ENCODE results near the gene SNED1. TPM values are rescaled to one million over a fixed set of nuclear protein-coding genes. Genes with fewer than 3 reads are reported as not detected.

SNED1 gene
- total RNA-seq, 1 experiment from 2014 or later, result 0.76 TPM

- H3K4me1 Mint-ChIP-seq (ENCODE audit: low read depth, unreplicated experiment), result no peaks in the 10 kb centered on the region
- no peak for DNase-seq
- H3K36me3 Mint-ChIP-seq (ENCODE audit: insufficient read depth, unreplicated experiment), result peaks cover 5% of the 10 kb centered on the region
- CTCF ChIA-PET, result no interaction called here
- no peak overlapping the region for H3K27ac Mint-ChIP-seq (ENCODE audit: unreplicated experiment)
- no peak overlapping the region for H3K4me3 Mint-ChIP-seq (ENCODE audit: low read depth, unreplicated experiment)
- intact Hi-C loops (cut with micrococcal nuclease; ENCODE audit: unreplicated experiment), result no loop called here
- BruUV-seq (replicated peaks), result no TSS peak
- TF ChIP-seq CTCF (IDR thresholded peaks at IDR 0.05; ENCODE audit: unreplicated experiment), result no peak
- no peaks in the 10 kb centered on the region for H3K9me3 Mint-ChIP-seq (ENCODE audit: low read depth, unreplicated experiment)
- H3K27me3 Mint-ChIP-seq (ENCODE audit: unreplicated experiment), result no peaks in the 10 kb centered on the region
Observed at GRCh38 chr2:241129086-241129871, 130.9 kb downstream of the SNED1 start.

- H3K27me3 Mint-ChIP-seq (ENCODE audit: unreplicated experiment), result no peaks in the 10 kb centered on the region
- intact Hi-C loops (cut with micrococcal nuclease; ENCODE audit: unreplicated experiment), result no loop called here
- TF ChIP-seq CTCF (IDR thresholded peaks at IDR 0.05; ENCODE audit: unreplicated experiment), result no peak
- DNase-seq, result no peak
- H3K9me3 Mint-ChIP-seq (ENCODE audit: low read depth, unreplicated experiment), result no peaks in the 10 kb centered on the region
- H3K27ac Mint-ChIP-seq (ENCODE audit: unreplicated experiment), result no peak overlapping the region
- no peaks in the 10 kb centered on the region for H3K4me1 Mint-ChIP-seq (ENCODE audit: low read depth, unreplicated experiment)
- BruUV-seq (replicated peaks), result no TSS peak
- no peak overlapping the region for H3K4me3 Mint-ChIP-seq (ENCODE audit: low read depth, unreplicated experiment)
- H3K36me3 Mint-ChIP-seq (ENCODE audit: insufficient read depth, unreplicated experiment), result peaks cover 5% of the 10 kb centered on the region
- CTCF ChIA-PET, result no interaction called here
Observed at GRCh38 chr2:241130316-241130715, 131.9 kb downstream of the SNED1 start.

DNA sequence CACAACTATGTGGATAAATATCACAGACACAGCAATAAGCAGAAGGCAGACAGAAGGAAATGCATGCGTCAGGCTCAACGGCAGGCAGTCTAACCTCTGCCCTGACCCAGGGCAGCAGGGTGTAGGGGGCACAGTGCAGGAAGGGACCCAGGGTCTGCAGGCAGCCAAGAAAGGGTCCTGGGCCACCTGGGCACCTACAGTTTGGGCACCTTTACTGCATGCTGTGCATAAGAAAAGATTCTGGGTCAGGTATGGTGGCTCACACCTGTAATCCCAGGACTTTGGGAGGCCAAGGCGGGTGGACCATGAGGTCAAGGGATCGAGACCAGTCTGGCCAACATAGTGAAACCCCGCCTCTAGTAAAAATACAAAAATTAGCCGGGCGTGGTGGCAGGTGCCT lies 133.1 kb downstream of the SNED1 start:
- H3K9me3 Mint-ChIP-seq (ENCODE audit: low read depth, unreplicated experiment), result no peaks in the 10 kb centered on the region
- no peak overlapping the region for H3K27ac Mint-ChIP-seq (ENCODE audit: unreplicated experiment)
- no peak overlapping the region for H3K4me3 Mint-ChIP-seq (ENCODE audit: low read depth, unreplicated experiment)
- no peaks in the 10 kb centered on the region for H3K4me1 Mint-ChIP-seq (ENCODE audit: low read depth, unreplicated experiment)
- DNase-seq, result no peak
- no peak for TF ChIP-seq CTCF (IDR thresholded peaks at IDR 0.05; ENCODE audit: unreplicated experiment)
- H3K27me3 Mint-ChIP-seq (ENCODE audit: unreplicated experiment), result no peaks in the 10 kb centered on the region
- H3K36me3 Mint-ChIP-seq (ENCODE audit: insufficient read depth, unreplicated experiment), result peaks cover 5% of the 10 kb centered on the region
- no TSS peak for BruUV-seq (replicated peaks)
- intact Hi-C loops (cut with micrococcal nuclease; ENCODE audit: unreplicated experiment), result no loop called here
- CTCF ChIA-PET, result no interaction called here

DNA sequence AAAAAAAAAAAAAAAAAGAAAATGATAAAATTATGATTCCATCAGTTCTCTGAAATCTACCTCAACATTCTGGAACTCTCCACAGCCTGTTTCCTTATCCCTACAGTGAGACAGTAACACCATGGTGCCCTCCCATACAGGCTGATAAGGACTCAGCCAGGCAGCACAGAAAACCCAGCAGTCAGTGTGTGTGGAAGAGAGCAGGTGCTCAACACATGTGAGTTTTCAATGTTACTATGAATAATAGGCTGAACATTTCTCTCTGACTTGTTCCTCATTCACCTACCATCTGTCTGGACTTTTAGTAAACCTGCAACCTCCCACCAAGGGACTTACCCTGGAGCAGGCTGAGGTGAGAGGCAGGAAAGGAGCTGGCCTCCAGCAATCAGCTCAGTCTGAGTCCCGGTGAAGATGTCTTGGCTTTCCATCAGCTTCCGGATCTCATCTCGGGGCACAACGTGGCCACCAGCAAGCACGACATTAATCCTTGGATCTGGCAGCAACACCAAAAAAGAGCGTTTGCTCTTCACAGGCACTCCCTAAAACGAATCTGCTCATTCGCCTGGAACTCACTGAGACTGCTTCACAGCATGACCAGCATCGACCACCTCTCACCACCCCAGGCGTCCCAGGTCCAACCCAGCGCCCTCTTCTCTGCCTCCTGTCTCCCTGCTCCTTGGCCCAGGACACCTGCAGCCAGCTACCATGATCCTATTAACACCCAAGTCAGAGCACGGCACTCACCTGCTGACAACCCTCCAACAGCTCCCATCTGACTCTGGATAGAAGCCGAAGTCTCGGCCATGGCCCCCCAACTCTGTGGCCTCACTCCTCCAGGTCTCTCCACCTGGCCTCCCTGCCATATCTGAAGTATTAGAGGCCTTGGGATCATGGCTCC lies 134.4 kb downstream of the SNED1 start:
- CTCF ChIA-PET, result no interaction called here
- Mint-ChIP-seq H3K9me3 (ENCODE audit: low read depth, unreplicated experiment) (no peaks in the 10 kb centered on the region), H3K36me3 (ENCODE audit: insufficient read depth, unreplicated experiment) (peaks cover 4% of the 10 kb centered on the region), H3K4me1 (ENCODE audit: low read depth, unreplicated experiment) (no peaks in the 10 kb centered on the region), H3K4me3 (ENCODE audit: low read depth, unreplicated experiment) (no peak overlapping the region), H3K27me3 (ENCODE audit: unreplicated experiment) (no peaks in the 10 kb centered on the region), H3K27ac (ENCODE audit: unreplicated experiment) (no peak overlapping the region)
- no peak for TF ChIP-seq CTCF (IDR thresholded peaks at IDR 0.05; ENCODE audit: unreplicated experiment)
- no TSS peak for BruUV-seq (replicated peaks)
- intact Hi-C loops (cut with micrococcal nuclease; ENCODE audit: unreplicated experiment), result no loop called here
- DNase-seq, result no peak

Data from Calu3 (cell line).